HG03558 (cell line): Measurements from ENCODE around the gene MTM1.
A peak's percentile ranks its signal among the peaks of the same experiment; 100 is the strongest.

Experiments
- ATAC-seq: cut with Tn5 transposase; IDR thresholded peaks from one replicate; pipeline ENCODE4 v1.9.1; 2021; ENCODE audit warnings: moderate number of reproducible peaks; ENCODE audit not compliant: unreplicated experiment; ENCODE audit errors: extremely low read depth

Gene MTM1

DNA sequence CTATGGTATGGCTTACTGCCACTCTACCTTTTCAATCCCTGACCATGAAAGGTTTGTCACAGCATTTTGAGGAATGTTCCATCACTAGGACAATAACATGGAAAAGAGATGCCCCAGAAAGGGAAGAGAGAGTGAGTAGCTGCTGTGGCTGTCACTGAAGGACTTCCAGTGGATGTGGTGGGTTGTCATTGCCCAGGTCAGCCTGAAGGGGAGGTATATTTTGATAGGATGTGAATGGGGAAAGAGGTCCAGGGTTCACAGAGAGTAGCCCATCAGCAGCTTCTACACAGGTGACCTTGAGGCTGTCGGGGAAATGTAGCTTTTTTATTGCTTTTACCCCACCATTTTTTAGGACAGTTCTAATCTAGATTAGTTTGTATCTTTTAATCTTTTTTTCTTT lies 30.8 kb downstream of the MTM1 start:
- ATAC-seq, result no peak

DNA sequence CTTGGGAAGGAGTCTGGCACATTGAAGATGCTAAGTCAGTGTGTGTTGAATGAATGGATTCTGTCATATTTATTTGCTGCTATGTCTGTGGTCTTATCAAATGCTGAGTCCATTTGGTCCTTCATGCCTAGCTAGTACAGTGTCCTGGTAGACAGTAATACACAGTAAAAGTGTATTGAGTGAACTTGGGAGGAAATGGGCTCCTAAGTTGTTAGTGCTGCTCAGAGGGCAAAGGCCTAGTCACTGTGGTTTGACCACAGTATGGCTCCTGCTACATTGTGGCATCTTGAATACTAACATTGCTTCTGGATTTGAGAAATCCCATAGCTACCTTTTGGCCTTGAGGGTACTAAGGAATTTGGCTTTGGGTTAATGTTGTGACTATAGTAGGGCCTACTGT lies 33.9 kb downstream of the MTM1 start:
- ATAC-seq, result no peak

DNA sequence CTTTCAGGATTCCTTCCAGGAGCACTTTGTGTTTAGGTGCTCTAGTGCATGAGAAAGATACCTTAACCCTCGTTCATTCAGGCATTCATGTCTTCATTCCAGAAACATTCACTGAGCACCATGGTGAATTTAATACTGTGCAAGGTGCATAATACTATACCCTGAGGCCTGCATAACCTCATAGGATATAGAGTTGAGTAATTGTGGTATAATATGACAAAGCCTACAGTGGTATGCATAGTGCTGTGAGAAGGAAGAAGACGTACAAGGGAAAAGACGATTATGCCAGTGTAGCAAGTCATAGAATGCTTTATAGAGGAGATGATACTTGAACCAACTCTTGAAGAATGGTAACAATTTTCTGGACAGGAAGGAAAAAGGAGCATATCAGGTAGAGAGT lies 34.3 kb downstream of the MTM1 start:
- no peak for ATAC-seq

DNA sequence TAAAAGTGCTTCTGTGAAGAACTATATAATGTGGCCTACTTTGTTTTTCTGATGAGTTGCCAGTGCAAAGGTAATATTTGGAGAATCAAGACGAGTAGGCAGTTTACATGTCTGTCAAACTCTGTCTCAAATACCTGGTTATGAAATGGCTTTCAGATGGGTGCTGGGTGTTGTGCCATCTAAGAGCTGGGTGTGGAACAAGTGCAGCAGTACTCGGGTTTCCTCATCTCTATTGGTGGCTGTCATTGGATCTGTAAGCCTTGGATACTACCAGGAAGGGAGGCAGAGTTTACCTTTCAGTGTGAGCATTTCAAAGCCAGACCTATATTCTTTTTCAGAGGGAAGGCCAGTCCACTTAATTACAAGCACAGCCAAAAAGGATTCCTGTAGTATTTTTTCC lies 37.2 kb downstream of the MTM1 start:
- ATAC-seq, result no peak

DNA sequence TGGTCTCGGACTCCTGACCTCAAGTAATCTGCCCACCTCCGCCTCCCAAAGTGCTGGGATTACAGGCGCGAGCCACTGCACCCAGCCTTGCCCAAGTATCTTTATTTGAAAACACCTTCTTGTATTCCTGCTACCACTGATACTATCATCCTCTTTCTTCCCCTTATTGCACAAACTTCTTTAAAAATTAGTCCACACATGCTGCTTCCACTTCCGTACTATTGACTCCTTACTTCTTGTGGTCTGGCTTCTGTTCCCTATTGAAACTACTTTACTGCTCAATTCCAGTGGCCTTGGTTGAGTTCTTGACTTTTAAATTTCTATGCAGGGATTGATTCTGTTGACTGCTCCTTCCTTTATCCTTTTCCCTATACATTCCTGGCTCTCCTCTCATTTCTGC lies 38.8 kb downstream of the MTM1 start:
- ATAC-seq, result no peak

DNA sequence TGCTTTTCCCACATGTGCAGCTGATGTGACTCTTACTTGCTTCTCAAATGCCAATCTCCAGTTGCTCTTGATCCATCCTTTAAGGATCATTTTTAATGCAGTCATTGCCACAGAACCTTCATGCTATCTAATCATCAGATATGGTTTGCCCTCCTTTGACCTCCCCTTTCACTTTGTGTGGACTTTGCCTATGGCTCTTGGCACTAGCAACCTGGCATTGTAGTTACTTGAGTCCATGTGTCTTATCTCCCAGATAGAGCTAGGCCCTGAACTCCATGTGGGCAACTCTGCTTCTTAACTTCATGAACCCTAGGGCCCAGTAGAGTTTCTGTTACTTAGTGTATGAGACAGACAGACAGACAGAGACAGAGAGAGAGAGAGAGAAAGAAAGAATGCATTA lies 41.6 kb downstream of the MTM1 start:
- ATAC-seq, result no peak

DNA sequence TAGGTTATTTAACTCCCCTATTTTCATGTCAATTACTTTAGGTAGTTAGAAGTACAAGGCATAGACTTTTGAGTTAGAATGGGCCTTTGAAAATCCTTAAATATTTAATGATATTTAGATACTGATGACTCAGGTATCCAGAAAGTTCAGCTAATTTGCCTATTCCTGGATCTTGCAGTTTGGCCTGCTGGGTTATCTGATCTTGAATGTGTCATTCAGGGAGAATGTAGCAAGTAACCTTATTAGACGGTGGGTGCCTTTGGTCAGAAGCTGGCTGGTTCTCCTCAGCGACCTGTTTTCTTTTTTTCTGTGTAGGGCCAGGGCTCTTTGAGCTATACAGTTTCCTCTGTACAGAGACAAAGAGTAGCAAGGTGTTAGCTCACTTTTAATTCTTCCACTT lies 42.0 kb downstream of the MTM1 start:
- no peak for ATAC-seq

DNA sequence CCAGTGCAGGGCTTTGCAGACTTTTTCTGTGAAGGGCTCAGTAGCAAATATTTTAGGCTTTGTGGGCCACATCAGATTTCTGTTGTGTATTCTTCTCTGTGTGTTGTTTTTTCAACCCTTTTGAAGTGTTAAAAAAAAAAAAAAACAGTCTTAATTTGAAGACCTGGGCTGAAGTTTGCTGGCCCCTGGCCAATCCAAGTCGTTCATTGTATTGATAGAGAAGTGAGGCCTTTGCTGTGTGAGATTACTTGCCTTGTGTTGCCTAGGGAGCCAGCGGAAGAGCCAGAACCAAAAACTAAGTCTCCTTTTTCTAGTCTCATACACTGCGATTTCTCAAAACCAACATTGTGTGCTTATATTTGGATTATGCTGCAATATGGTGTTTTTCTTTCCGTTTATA lies 46.9 kb downstream of the MTM1 start:
- ATAC-seq, result no peak

DNA sequence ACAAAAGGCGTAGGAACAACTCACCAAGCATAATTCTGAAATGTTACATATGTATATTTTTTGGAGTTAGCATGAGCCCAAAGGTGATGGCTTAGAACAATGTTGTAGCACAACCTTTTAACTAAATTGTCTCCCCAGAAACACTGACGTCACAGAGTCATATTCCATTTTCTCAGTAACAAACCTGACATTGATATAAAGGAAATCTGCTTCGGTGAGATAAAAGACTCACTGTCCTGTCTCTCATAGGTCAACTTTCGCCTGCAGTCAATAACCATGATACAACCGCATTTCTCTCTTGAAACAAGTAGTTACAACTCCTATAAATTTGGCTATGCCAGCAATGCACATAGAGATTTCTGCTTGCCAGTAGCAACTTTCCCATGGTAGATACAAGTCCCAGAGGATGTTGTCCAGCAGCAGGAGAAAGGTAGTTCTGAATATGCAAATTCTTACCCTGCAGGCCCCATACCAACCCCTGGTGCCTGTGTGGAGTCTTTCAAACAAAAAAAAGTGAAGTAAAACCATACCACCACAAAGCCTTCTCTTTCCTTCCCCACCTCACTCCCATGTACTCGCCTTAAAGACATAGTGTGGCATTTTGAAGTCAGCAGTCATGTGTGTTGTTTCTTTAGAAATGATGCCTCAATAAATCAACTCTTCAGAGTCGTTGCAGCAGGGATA lies 47.9 kb downstream of the MTM1 start:
- no peak for ATAC-seq

DNA sequence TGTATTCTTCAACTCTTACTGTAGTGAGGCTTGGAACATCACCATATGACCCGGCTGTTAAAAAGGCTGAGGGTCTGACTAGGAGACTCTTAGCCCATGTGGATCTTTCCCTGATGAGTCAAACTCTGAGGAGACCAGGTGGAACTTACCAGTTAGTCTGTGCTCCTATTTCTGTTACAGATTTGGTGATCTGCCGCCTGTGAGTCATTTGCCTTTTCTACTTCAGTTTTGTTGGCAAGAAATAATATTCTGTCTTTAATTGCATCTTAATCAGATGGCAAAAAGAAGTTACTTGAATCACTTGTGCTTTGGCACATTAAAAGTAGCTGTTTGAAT lies 48.4 kb downstream of the MTM1 start:
- ATAC-seq, result no peak

DNA sequence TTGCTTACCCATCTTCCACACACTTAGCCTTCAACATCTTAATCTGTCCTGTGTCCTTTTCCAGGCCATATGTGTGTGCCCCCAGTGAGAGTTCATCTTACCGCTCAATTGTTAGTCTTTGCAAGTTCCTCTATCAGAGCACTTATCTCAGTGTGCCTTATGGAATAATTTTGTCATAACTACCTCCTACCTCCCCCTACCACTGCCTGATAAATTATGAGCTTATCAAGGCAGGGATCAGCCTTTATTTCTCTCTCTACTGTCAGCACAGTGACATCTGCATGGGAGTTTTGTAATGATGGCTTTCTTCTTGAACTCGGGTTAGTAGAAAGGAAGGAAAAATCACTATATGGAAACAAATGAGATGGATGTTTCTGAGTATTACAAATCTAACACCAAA lies 53.2 kb downstream of the MTM1 start:
- ATAC-seq, result no peak

DNA sequence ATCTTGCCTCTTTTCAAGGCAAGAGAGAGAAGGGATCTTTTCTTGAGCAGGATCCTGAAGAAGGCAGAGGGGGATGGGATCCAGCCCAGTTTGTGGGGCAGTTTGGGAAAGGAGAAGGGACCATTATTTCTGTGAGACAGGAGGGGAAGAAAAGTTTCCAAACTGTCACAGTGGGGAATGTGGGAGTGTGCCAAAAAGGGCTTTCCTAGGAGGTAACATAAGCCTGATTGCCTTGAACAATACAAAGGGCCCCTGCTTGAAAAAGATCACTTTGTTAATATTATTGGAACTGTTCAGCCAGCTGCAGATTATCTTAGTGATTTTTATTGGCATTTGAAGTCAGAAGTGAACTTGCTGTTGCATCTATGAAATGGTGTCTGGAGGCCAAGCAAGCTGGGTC lies 55.2 kb downstream of the MTM1 start:
- ATAC-seq, result no peak

DNA sequence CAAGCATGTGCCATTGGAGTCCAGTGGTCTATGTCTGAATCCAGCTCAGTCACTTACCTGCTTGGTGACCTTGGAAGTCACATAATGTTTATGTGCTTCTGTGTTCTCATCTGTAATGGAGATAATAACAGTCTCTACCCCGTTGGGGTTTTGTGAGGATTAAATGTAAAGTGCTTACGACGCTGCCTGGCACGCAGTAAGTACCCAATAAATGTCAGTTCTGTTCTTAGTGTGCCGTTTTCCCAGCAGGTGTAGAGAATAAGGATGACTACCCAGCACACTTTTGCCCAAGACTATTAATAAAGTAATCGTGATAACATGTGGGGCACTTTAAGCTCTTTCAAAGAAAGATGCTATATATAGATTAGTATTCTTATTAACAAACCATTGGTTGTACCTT lies 56.7 kb downstream of the MTM1 start:
- ATAC-seq, result no peak

DNA sequence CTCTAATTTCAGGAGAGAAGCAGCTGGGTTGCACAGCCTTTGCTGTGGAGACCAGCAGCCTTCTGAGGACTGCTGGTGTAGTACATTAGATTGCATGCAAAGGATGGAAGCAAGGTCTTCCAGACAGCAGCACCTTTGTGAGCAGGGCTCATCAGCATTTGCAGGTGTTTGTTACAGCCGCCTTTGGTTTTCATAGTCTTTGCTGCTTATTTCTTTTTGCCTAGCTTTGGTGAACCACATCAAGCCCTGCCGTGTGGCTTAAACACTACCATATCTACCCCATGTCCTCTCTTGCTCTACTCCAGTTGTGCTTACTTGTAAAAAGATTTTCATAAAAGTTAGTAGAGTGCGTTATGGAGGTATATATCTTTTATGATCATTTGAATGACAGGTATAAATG lies 57.5 kb downstream of the MTM1 start:
- ATAC-seq, result no peak

DNA sequence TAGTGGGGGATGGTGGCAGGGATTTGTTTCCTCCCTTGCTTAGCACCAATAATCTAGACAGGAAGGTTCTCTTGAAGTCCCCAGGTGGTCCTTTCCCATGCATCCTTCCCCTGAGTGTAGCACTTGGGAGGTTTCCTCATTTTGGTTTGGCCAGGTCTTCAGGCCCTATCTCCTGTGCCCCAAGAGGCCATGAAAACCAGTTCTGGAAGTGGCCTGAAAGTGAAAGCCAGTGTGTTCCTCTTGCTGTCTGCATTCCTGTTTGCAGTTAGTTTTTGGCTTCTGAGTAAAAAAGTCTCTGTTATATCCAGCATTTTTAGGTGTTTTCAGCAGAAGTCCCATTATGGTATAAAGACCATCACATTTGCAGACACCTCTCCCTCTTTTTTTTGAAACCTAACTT lies 59.5 kb downstream of the MTM1 start:
- ATAC-seq, result no peak

DNA sequence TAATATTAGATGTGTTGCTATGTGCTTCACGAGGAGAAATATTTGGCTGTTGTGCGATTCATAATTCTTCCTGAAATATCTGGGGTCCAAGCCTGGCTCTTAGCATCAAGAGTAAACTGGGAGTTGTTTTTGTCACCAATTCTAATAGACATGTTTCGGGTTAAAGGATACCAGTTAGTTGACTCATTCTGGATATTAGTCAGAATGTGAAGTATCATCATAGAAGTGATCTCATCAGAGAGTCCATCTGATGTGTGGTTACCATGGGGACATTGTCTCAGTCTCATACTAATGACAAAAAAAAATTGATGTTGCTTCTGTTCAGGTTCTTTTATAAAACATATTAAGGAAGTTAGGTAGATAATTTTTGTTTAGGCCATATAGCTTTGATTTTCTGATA lies 67.5 kb downstream of the MTM1 start:
- ATAC-seq, result peak; percentile 94

DNA sequence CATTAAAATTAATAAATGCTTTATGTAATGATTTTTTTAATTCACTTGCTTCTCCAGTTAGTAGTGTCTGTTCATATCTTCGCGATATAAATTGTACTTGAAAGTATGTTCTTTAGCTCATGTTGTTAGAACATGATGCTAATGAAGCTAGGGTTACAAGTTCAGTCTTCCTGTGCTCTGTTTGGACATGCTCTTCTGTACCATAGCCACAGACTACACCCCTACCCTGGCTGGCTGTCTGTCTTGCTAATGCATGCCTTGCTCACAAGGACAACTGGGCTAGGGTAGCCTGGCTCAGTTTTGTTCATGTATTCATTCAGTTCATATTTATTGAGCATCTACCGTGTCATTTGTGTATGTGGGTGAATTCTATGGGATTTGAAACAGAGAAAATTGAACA lies 74.0 kb downstream of the MTM1 start:
- no peak for ATAC-seq

DNA sequence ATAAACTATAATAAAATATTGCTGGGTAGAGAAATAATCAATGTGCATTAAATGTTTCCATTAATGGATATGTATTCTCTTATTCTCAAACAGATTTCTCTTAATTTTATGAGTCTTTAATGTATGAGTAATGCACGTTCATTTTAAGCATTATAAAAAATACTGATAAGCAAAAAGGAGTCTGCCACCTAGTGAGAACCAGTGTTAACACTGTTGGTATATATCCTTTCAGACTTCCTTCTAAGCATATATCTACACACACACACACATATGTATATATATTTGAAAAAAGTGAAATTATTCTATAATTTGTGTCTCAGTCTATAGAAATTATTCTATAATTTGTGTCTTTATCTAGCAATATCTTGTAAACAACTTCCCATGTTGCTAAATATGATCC lies 74.8 kb downstream of the MTM1 start:
- ATAC-seq, result no peak

DNA sequence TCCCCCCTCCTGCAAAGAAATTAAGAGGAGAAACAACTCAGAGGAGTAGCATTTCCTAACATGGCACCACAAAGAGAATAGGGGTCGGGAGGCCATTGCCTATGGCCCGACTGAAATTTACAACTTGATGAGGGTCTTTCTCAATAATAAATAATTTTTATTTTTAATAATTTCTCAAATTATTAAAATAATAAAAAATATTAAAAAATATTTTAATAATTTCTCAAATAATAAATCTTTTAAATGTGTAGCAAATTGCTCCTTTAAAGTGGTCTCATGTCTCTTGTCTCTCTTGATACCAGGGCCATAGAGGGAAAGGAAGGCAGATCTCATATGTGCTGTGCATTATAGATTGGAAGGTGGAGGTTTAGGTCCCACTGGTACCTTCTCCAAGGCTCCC lies 75.5 kb downstream of the MTM1 start:
- no peak for ATAC-seq

DNA sequence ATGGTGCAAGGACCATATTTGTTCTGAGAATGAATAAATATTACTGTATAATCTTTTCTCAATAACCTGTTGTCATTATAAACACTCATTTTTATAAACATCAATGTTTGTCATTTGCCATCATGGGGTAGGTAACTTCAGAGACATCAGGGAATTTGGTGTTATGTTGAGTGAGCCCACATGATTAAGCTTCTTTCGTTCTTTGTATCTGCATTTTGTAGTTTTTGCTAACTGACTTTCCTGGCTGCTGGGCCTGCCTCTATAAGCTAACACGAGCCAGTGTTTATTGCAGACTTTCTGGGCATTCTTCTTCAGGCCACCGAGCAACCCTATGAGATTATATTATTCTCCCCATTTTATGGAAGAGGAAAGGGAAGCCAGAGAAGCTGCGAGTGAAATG lies 76.0 kb downstream of the MTM1 start:
- no peak for ATAC-seq

DNA sequence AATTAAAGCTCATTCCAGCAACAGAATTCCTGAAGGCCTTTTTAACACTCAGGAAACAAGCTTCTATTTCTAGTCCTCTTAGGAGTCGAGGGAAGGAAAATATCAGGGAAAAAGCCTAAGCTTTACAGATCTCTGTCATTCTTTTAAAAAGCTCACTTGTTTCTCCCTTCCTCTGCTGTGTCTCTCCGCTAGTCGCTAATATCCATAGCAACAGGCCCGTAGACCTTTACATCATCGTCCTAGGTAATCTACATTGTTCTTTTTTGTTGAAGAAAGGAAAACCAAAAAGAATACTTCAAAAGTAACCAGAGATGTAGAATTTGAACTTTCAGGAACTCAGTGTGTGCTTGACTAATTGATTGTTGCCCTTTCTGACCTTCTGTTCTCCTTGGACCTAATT lies 78.9 kb downstream of the MTM1 start:
- ATAC-seq, result no peak

DNA sequence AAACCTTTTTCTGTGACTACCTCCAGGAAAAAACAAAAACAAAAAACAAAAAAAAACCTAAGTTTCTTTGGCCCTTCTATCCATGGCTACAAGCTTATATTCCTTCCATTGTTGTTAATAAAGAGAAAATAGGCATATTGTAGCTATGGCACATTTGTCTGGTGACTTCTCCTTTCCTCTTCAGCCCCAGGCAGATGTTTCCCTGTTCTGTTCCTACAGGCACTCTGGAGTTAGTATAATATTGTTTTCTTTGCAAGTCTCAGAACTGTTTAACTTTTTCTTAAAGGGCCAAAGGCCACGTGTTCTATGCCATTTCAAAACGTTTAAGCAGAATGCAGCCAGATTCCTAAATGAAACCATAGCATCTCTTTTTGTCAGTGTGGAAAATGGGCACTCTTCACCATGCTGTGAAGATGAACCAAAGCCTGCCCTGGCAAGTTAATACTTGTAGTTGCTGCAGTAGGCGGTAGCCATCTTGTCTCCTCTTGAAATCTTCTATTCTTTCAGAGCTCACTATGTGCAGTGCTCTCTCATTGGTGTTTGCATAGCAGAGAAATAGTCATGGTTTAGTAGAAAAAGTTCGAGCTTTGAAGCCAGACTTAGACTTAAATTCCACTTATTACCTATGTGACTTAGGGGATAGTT lies 80.0 kb downstream of the MTM1 start:
- ATAC-seq, result no peak
